Measurements from ENCODE around the gene TAS2R41. TPM values are rescaled to one million over a fixed set of nuclear protein-coding genes. Genes with fewer than 3 reads are reported as not detected.
"Not testable (repeated sequence)": the region's sequence is repeated elsewhere in the genome, so short reads cannot be mapped to it uniquely, and the experiment has no call there.

The TAS2R41 gene
- total RNA-seq, 1 donor from 2014 or later = not detected

DNA sequence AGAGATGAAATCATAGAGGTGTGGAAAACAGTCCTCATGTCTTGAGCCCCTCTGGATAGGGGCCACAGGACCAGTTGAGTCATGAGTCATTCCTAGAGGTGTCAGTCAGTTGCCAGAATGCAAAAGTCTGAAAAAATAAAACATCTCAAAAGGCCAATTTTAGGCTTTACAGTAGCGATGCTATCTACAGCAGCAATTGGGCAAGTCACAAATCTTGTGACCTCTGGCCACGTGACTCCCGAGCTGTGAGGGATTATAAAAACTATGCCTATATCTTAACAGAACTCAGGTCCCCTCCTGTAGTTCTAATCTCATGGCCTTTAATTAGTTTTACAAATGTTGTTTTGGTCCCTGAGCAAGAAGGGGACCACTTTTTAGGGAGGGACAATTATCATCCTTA lies 15.6 kb upstream of the TAS2R41 start:
- Histone ChIP-seq H3K4me3 (ENCODE audit: low read depth, low read length) (no peak overlapping the region), H3K36me3 (ENCODE audit: control insufficient read depth, insufficient read depth, low read length) (no peaks in the 10 kb centered on the region), H3K27me3 (ENCODE audit: control insufficient read depth, insufficient read depth, low read length) (no peaks in the 10 kb centered on the region)
- no peak for DNase-seq (ENCODE audit: low read depth)
- TF ChIP-seq, protein P1, sequence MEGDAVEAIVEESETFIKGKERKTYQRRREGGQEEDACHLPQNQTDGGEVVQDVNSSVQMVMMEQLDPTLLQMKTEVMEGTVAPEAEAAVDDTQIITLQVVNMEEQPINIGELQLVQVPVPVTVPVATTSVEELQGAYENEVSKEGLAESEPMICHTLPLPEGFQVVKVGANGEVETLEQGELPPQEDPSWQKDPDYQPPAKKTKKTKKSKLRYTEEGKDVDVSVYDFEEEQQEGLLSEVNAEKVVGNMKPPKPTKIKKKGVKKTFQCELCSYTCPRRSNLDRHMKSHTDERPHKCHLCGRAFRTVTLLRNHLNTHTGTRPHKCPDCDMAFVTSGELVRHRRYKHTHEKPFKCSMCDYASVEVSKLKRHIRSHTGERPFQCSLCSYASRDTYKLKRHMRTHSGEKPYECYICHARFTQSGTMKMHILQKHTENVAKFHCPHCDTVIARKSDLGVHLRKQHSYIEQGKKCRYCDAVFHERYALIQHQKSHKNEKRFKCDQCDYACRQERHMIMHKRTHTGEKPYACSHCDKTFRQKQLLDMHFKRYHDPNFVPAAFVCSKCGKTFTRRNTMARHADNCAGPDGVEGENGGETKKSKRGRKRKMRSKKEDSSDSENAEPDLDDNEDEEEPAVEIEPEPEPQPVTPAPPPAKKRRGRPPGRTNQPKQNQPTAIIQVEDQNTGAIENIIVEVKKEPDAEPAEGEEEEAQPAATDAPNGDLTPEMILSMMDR (IDR thresholded peaks at IDR 0.05; ENCODE audit: insufficient read depth, low read length, poor library complexity, severe bottlenecking) = no peak

DNA sequence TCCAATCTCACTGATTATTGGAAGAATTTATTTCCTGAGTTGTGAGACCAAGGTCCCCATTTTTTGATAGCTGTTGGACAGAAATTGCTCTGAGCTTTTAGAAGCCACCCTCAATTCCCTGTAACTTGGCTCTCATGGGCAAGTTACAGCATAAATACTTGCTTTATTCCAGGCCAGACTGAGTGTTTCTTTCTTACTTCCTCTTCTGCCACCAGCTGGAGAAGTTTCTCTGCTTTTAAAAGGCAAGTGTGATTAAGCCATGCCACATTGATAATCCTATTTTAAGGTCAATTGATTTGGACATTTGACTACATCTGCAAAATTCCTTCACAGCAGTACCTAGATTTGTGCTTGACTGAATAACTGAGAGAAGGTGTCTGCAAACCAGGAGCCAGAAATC lies 14.1 kb upstream of the TAS2R41 start:
- no peak for DNase-seq (ENCODE audit: low read depth)
- Histone ChIP-seq H3K36me3 (ENCODE audit: control insufficient read depth, insufficient read depth, low read length) (no peaks in the 10 kb centered on the region), H3K27me3 (ENCODE audit: control insufficient read depth, insufficient read depth, low read length) (no peaks in the 10 kb centered on the region), H3K4me3 (ENCODE audit: low read depth, low read length) (no peak overlapping the region)
- TF ChIP-seq, protein P1 (IDR thresholded peaks at IDR 0.05; ENCODE audit: insufficient read depth, low read length, poor library complexity, severe bottlenecking) = no peak

DNA sequence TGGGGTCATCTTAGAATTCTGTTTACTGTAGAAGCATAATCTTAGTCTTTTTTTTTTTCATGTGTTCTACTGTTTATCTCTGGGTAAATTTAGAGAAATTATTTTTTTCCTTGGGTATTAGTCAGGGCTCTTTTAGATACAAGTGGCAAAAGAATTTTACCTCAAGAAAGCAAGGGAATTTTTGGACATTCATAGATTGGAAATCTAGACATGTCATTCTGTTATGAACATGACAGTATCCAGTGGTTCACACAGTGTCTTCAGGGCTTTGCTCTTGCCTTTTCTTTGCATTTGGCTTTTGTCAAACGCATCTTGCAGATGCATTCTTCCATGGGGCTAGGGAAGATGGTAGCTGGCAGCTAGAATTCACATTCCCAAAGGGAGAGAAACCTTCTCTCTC lies 13.7 kb upstream of the TAS2R41 start:
- TF ChIP-seq, protein P1 (IDR thresholded peaks at IDR 0.05; ENCODE audit: insufficient read depth, low read length, poor library complexity, severe bottlenecking) = no peak
- no peak for DNase-seq (ENCODE audit: low read depth)
- H3K36me3 ChIP-seq (ENCODE audit: control insufficient read depth, insufficient read depth, low read length) = no peaks in the 10 kb centered on the region
- H3K27me3 ChIP-seq (ENCODE audit: control insufficient read depth, insufficient read depth, low read length) = no peaks in the 10 kb centered on the region
- no peak overlapping the region for H3K4me3 ChIP-seq (ENCODE audit: low read depth, low read length)

DNA sequence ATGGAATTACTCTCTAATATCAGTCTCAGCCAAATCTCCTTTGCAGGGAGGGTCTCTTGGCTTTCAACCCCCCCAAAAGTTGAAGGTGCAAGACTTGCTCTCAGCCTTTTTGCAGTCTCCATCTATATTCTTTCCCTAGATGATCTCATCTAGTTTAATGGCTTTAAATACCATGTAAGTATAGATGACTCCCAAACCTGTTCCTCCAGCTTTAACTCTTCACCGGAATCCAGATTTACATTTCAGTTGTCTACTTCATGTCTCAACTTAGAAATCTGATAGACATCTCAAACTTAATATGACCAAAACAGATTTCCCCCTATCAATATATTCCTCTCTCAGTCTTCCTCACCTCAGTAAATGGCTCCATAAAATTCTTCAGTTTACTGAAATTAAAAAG lies 9.9 kb upstream of the TAS2R41 start:
- no peak for DNase-seq (ENCODE audit: low read depth)
- TF ChIP-seq, protein P1 (IDR thresholded peaks at IDR 0.05; ENCODE audit: insufficient read depth, low read length, poor library complexity, severe bottlenecking) = no peak
- Histone ChIP-seq H3K27me3 (ENCODE audit: control insufficient read depth, insufficient read depth, low read length) (no peaks in the 10 kb centered on the region), H3K36me3 (ENCODE audit: control insufficient read depth, insufficient read depth, low read length) (no peaks in the 10 kb centered on the region), H3K4me3 (ENCODE audit: low read depth, low read length) (no peak overlapping the region)

DNA sequence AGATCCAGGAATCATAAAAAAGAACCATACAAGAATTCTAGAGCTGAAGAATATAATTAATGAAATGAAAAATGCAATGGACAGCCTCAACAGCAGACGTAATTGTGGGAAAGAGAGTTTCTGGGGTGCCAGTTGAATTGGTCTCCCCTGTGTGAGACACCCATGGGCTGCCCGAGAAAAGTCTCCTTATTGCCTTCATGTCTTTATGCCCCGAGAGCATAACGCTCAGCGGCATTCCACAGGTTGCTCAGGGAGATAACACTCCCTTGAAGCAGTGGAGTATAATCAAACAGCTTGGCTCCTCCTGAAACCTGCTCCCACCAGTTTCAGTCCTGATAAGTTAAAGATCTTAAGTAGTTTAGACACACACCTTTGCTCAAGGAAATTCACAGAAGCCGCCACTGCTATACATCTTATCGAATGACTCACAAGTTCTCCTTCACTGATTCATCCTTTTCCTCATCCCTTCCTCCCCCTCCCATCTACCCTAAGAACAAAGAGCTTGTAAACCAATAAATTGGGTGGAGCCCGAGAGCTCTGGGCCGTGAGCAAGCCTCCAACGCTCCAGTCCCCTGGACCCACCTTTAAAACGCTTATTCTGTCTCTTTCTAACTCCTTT lies 5.5 kb upstream of the TAS2R41 start:
- not testable (repeated sequence) for H3K4me3 ChIP-seq (ENCODE audit: low read depth, low read length); H3K27me3 ChIP-seq (ENCODE audit: control insufficient read depth, insufficient read depth, low read length); H3K36me3 ChIP-seq (ENCODE audit: control insufficient read depth, insufficient read depth, low read length)
- peak; percentile 25 for DNase-seq (ENCODE audit: low read depth)

DNA sequence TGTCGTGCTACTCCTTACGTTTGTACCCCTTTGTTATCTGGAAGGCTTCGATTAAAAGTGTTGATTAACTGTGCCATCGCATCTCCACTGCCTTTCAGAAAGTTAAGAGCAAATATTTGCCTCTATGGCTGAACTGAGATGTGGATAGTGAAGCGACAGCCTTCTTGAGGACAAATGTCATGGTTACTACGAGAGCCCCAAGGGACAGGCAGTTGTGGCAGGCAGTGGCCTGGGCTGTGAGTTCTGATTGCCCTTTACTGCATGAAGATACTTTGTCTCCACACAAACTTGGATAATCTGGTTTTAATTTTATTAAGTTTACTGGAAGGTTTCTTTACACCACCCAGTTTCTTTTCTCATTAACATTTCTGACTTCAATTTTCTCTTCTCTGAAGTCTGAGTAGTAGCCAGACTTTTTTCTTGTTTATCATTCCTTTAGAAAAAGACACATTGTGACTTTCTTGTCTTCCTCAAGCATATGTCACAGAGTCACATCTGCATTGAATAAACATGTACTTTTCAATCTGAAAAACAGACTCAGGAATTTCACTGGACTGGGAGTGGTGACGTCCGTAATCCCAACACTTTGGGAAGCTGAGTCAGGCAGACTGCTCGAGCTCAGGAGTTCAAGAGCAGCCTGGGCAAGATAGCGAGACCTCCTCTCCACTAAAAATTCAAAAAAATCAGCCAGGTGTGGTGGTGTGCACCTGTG lies 1.5 kb downstream of the TAS2R41 start:
- H3K27me3 ChIP-seq (ENCODE audit: control insufficient read depth, insufficient read depth, low read length) = no peaks in the 10 kb centered on the region
- TF ChIP-seq, protein P1 (IDR thresholded peaks at IDR 0.05; ENCODE audit: insufficient read depth, low read length, poor library complexity, severe bottlenecking) = no peak
- no peak overlapping the region for H3K4me3 ChIP-seq (ENCODE audit: low read depth, low read length)
- no peak for DNase-seq (ENCODE audit: low read depth)
- no peaks in the 10 kb centered on the region for H3K36me3 ChIP-seq (ENCODE audit: control insufficient read depth, insufficient read depth, low read length)
